Measurements from ENCODE around the gene SIX5.

SIX5 gene

GRCh38 chr19:45772912-45773311 is 3.9 kb upstream of the SIX5 start:
- DNase-seq: no peak

GRCh38 chr19:45772130-45772840 is 3.2 kb upstream of the SIX5 start:
- no peak for DNase-seq

GRCh38 chr19:45771311-45771933 is 2.4 kb upstream of the SIX5 start:
- no peak for DNase-seq

- peak; percentile 35 for DNase-seq
Observed at GRCh38 chr19:45770192-45771101, 1.4 kb upstream of the SIX5 start.

GRCh38 chr19:45769821-45770191 is 754 bp upstream of the SIX5 start:
- no peak for DNase-seq

GRCh38 chr19:45768655-45768983 is 433 bp downstream of the SIX5 start:
- peak; percentile 17 for DNase-seq

- DNase-seq: no peak
Observed at GRCh38 chr19:45767881-45768654, 984 bp downstream of the SIX5 start.

- DNase-seq: no peak
Observed at GRCh38 chr19:45767410-45767880, 1.6 kb downstream of the SIX5 start.

- no peak for DNase-seq
Observed at GRCh38 chr19:45766869-45767346, 2.1 kb downstream of the SIX5 start.

- no peak for DNase-seq
Observed at GRCh38 chr19:45766296-45766868, 2.7 kb downstream of the SIX5 start.

- no peak for DNase-seq
Observed at GRCh38 chr19:45765702-45766295, 3.3 kb downstream of the SIX5 start.

GRCh38 chr19:45764945-45765701 is 3.9 kb downstream of the SIX5 start:
- no peak for DNase-seq

GRCh38 chr19:45764475-45764874 is 4.6 kb downstream of the SIX5 start:
- no peak for DNase-seq

- DNase-seq: no peak
Observed at GRCh38 chr19:45763691-45764294, 5.3 kb downstream of the SIX5 start.

- no peak for DNase-seq
Observed at GRCh38 chr19:45762870-45763631, 6.0 kb downstream of the SIX5 start.

- DNase-seq: no peak
Observed at GRCh38 chr19:45761714-45762113, 7.3 kb downstream of the SIX5 start.

GRCh38 chr19:45758921-45759320 is 10.1 kb downstream of the SIX5 start:
- DNase-seq: no peak

GRCh38 chr19:45757695-45758094 is 11.4 kb downstream of the SIX5 start:
- DNase-seq: no peak

GRCh38 chr19:45754323-45754722 is 14.7 kb downstream of the SIX5 start:
- DNase-seq: no peak

GRCh38 chr19:45753548-45753947 is 15.5 kb downstream of the SIX5 start:
- no peak for DNase-seq

All from GF-D8 (cell line).